ENCODE measurements around the gene NT5C2. TPM values are rescaled to one million over a fixed set of nuclear protein-coding genes. Genes with fewer than 3 reads are reported as not detected.

NT5C2 gene
- total RNA-seq, 1 experiment from 2014 or later: 76.1 TPM

- Mint-ChIP-seq H3K4me1 (peaks cover 8% of the 10 kb centered on the region), H3K27ac (peak overlapping the region; percentile 85), H3K9me3 (no peaks in the 10 kb centered on the region), H3K4me3 (no peak overlapping the region), H3K36me3 (peaks cover 10% of the 10 kb centered on the region), H3K27me3 (ENCODE audit: low read depth) (no peaks in the 10 kb centered on the region)
- peak; percentile 99 for ATAC-seq
- DNase-seq (ENCODE audit: low spot score): peak; percentile 71
- CTCF ChIA-PET: interaction anchor here (0.9 to 1.9 kb wide), 3 partner anchors 136 to 219 kb away, joined by 3 to 5 read pairs (median 3); no protein-coding TSS in a partner anchor
- POLR2A ChIA-PET: no interaction called here
- TF ChIP-seq GABPB1 (CRISPR knock-in tag; IDR thresholded peaks at IDR 0.05) (peak; percentile 80), E2F4 (CRISPR knock-in tag; IDR thresholded peaks at IDR 0.05; ENCODE audit: borderline replicate concordance, low read depth) (no peak), ZNF121 (CRISPR knock-in tag; IDR thresholded peaks at IDR 0.05) (peak; percentile 97)
Measured at GRCh38 chr10:103053659-103054581, 139.2 kb downstream of the NT5C2 start.

- Mint-ChIP-seq H3K9me3 (no peaks in the 10 kb centered on the region), H3K27ac (no peak overlapping the region), H3K4me3 (no peak overlapping the region), H3K27me3 (ENCODE audit: low read depth) (no peaks in the 10 kb centered on the region), H3K4me1 (peaks cover 18% of the 10 kb centered on the region), H3K36me3 (no peaks in the 10 kb centered on the region)
- no peak for ATAC-seq
- ChIA-PET POLR2A (no interaction called here), CTCF (interaction anchor here (0.9 to 1.6 kb wide), 2 partner anchors 131 to 212 kb away, joined by 3 read pairs; partner anchors contain the start of genes CNNM2 and CYP17A1)
- no peak for DNase-seq (ENCODE audit: low spot score)
- TF ChIP-seq ZBTB21 (CRISPR knock-in tag; IDR thresholded peaks at IDR 0.05; ENCODE audit: borderline replicate concordance) (no peak), ATF1 (CRISPR knock-in tag; IDR thresholded peaks at IDR 0.05) (no peak), OVOL2 (CRISPR knock-in tag; IDR thresholded peaks at IDR 0.05; ENCODE audit: borderline replicate concordance) (no peak), NR3C1 (CRISPR knock-in tag; conservative IDR thresholded peaks at IDR 0.05; ENCODE audit: low read depth) (no peak), SP1 (CRISPR knock-in tag; conservative IDR thresholded peaks at IDR 0.05) (no peak), SMAD3 (CRISPR knock-in tag; IDR thresholded peaks at IDR 0.05; ENCODE audit: borderline replicate concordance) (no peak), NR2C2 (CRISPR knock-in tag; IDR thresholded peaks at IDR 0.05) (no peak), EMX1 (CRISPR knock-in tag; IDR thresholded peaks at IDR 0.05) (no peak), ZNF396 (CRISPR knock-in tag; IDR thresholded peaks at IDR 0.05; ENCODE audit: borderline replicate concordance) (no peak), ETV6 (CRISPR knock-in tag; IDR thresholded peaks at IDR 0.05) (no peak), E2F4 (CRISPR knock-in tag; IDR thresholded peaks at IDR 0.05; ENCODE audit: borderline replicate concordance, low read depth) (no peak), SOX15 (CRISPR knock-in tag; IDR thresholded peaks at IDR 0.05) (no peak), E2F1 (CRISPR knock-in tag; IDR thresholded peaks at IDR 0.05) (no peak), STAT6 (CRISPR knock-in tag; conservative IDR thresholded peaks at IDR 0.05; ENCODE audit: low read depth) (no peak), ZNF121 (CRISPR knock-in tag; IDR thresholded peaks at IDR 0.05) (no peak)
Measured at GRCh38 chr10:103049237-103049636, 143.8 kb downstream of the NT5C2 start.
